BE2C (cell line): ENCODE measurements around the gene ZBTB12.

ENCODE experiments used
- DNase-seq: peaks from one replicate; pipeline ENCODE4 v3.0.0-alpha.2; 2020
- H3K27me3 ChIP-seq: fragments of 250-450 bp; sonication (Bioruptor Pico); 2 replicates; pipeline ENCODE4 v1.5.1; 2020; ENCODE audit warnings: mild to moderate bottlenecking
- H3K36me3 ChIP-seq: fragments of 250-450 bp; sonication (Bioruptor Pico); 2 replicates; pipeline ENCODE4 v1.5.1; 2020; ENCODE audit warnings: mild to moderate bottlenecking
- H3K4me1 ChIP-seq: fragments of 250-450 bp; sonication (Bioruptor Pico); 2 replicates; pipeline ENCODE4 v1.5.1; 2020
- H3K4me3 ChIP-seq: 2 replicates; pipeline ENCODE4 v1.5.1; 2011; ENCODE audit warnings: low read depth, low read length
- H3K9me3 ChIP-seq: fragments of 250-450 bp; sonication (Bioruptor Pico); 2 replicates; pipeline ENCODE4 v1.5.1; 2020
- CTCF ChIP-seq: IDR thresholded peaks from 2 replicates; pipeline ENCODE4 v1.5.1; 2012; ENCODE audit warnings: mild to moderate bottlenecking, low read depth, low read length

The ZBTB12 gene

GRCh38 chr6:31877125-31877650, 24.7 kb downstream of the ZBTB12 start:
- Histone ChIP-seq H3K36me3 (peaks cover 25% of the 10 kb centered on the region), H3K27me3 (no peaks in the 10 kb centered on the region), H3K4me3 (no peak overlapping the region), H3K4me1 (peaks cover under 1% of the 10 kb centered on the region; the same call in 1 of the 2 replicates), H3K9me3 (no peaks in the 10 kb centered on the region)
- no peak for TF ChIP-seq CTCF
- no peak for DNase-seq

- no peak for DNase-seq
- no peak for TF ChIP-seq CTCF
- no peaks in the 10 kb centered on the region for H3K27me3 ChIP-seq
These were observed 25.5 kb downstream of the ZBTB12 start for GRCh38 chr6:31876357-31876756.

GRCh38 chr6:31875877-31876276, 26.0 kb downstream of the ZBTB12 start:
- Histone ChIP-seq H3K9me3 (no peaks in the 10 kb centered on the region), H3K36me3 (peaks cover 15% of the 10 kb centered on the region), H3K4me3 (no peak overlapping the region), H3K27me3 (no peaks in the 10 kb centered on the region), H3K4me1 (no peaks in the 10 kb centered on the region)
- DNase-seq: no peak
- TF ChIP-seq CTCF: no peak

More at GRCh38 chr6:31876357-31876756, 25.5 kb downstream of the ZBTB12 start:
- Histone ChIP-seq H3K4me3 (no peak overlapping the region), H3K4me1 (no peaks in the 10 kb centered on the region), H3K9me3 (no peaks in the 10 kb centered on the region), H3K36me3 (peaks cover 19% of the 10 kb centered on the region)

GRCh38 chr6:31874836-31875572, 26.9 kb downstream of the ZBTB12 start:
- TF ChIP-seq CTCF: no peak
- no peak for DNase-seq

GRCh38 chr6:31874084-31874670, 27.7 kb downstream of the ZBTB12 start:
- no peaks in the 10 kb centered on the region for H3K9me3 ChIP-seq
- no peak for TF ChIP-seq CTCF
- H3K4me1 ChIP-seq: no peaks in the 10 kb centered on the region
- no peak for DNase-seq
- no peak overlapping the region for H3K4me3 ChIP-seq
- no peaks in the 10 kb centered on the region for H3K27me3 ChIP-seq
- H3K36me3 ChIP-seq: no peaks in the 10 kb centered on the region

More at GRCh38 chr6:31874836-31875572, 26.9 kb downstream of the ZBTB12 start:
- Histone ChIP-seq H3K9me3 (no peaks in the 10 kb centered on the region), H3K4me3 (no peak overlapping the region), H3K36me3 (peaks cover 6% of the 10 kb centered on the region), H3K4me1 (no peaks in the 10 kb centered on the region), H3K27me3 (no peaks in the 10 kb centered on the region)
